GM21619 (cell line): Measurements from ENCODE around the gene TRMT44.
"Not testable (repeated sequence)": the region's sequence is repeated elsewhere in the genome, so short reads cannot be mapped to it uniquely, and the experiment has no call there.

ENCODE experiments used
- ATAC-seq: cut with Tn5 transposase; IDR thresholded peaks from one replicate; pipeline ENCODE4 v1.9.1; 2021; ENCODE audit not compliant: unreplicated experiment

TRMT44 gene

DNA sequence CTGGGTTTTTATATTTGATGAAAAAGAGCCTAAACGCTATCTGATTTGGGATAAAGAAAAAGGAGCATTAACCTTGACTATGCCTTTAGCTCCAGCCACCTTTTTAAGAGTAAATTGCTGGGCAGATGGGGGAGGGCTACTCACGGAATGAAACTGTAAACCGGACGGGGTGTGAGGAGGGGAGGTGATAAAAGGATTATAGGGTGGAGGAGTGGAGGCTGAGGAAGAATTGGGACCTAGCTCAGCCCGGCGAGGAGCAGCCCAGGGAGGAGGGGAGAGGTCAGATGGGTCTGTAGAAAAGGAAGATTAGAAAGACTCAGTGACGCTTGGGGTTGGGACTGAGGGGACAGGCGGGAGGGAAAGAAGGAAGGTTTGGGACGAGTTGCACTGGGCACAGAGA is 46.1 kb downstream of the TRMT44 start:
- ATAC-seq = not testable (repeated sequence)

DNA sequence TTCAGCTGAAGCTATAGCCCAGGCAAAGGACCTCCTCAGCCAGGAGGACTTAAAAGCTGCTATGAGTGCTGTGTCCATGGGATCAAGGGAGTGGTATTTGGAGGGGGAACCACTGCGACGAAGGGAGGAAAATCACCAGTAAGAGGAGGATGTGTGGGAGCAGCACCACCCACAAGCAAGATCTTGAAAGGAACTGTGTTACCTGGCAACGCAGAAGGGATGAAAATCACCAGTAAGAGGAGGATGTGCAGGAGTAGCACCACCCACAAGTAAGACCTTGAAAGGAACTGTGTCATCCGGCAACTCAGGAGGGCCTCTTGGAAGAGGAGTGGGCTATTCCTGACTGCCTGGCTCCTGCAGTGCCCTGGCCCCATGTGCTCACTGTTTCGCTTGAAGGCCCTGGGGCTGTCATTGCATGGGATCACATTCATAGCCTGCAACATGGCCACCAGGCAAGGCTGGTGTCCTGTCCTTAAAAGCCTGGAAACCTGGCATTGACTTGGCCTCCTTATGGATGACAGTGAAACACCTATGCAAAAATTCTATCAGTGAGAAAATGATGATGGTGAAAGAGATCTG is 48.3 kb downstream of the TRMT44 start:
- no peak for ATAC-seq

DNA sequence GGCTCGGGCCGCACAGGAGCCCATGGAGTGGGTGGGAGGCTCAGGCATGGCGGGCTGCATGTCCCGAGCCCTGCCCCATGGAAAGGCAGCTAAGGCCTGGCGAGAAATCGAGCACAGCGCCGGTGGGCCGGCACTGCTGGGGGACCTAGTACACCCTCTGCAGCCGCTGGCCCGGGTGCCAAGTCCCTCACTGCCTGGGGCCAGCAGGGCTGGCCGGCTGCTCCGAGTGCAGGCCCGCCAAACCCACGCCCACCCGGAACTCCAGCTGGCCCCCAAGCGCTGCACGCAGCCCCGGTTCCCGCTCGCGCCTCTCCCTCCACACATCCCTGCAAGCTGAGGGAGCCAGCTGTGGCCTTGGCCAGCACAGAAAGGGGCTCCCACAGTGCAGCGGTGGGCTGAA is 50.9 kb downstream of the TRMT44 start:
- ATAC-seq = not testable (repeated sequence)

DNA sequence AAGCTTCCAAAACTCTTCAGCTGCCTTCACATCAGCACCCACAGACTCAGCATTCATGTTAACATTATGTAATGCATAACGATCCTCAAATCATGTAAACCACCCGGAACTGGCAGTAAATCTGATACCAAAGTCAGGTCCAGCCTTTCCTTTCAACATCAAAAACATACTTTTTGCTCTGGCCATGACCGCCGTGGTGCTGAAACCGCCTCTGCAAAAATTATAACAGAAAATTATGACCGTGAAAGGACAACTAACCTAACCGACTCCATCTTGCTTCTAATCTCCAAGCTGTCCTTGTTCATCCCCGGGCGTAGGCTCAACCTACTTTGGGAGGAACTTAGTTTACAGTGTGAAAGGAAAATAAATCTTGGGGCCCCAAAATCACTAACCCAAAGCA is 51.6 kb downstream of the TRMT44 start:
- no peak for ATAC-seq

DNA sequence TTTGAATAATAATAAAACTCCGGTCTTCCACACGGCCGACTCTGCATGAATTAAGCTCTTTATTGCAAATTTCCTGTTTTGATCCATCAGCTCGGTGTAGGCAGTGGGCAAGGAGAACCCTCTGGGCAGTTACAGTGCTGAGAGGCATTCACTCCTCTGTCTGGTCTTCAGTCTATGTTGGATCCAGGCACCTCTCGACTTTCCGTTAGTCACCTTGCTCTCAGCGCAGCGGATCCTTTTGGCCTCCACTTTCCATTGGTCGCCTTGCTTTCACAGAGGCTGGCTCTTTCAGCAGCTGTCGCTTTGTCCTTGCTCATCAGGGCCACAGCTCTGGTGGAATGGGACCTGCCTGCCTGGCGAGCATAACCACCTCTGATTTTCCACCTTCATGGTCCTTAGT is 52.9 kb downstream of the TRMT44 start:
- ATAC-seq = no peak

DNA sequence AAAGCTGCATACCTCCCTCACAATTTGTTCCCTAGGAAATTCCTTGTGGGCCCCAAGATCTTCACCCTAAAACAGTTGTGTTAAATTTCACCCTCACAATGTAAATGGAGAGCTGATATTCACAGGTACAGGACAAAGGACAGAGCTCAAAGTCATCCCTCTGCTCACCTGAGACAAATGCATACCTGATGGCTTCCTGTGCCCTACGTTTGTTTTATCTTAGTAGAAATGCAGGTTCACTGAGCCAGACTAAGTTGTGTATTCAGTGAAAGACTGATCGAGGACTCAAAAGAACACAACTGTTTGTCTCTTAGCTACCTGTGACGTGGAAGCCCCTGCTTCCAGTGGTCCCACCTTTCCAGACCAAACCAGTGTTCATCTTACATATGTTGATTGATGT is 53.6 kb downstream of the TRMT44 start:
- no peak for ATAC-seq

DNA sequence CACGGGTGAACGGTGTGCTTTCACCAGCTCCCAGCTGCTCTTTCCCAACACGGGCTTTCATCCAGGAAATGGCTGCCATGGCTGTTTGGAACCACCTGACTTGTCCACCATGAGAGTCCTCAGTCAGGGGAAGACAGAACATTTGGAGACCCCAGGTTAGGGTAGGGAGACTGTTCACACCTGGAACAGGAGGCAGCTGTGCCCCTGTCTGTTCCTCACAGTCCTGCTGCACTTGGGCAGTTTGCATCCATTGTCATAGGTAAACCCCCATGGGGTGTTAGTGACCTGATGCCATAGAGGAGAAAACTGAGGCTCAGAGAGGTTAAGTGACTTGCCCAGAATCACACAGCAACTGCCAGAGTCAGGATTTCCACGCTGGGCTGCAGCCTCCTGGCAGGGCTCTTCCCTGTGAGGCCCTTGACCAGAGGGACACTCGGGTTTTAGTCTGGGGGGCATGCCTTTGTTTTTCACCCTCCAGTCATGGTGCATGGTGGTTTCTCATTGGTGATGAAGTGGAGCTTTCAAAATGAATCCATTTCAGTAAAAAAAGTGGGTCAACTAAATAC is 54.5 kb downstream of the TRMT44 start:
- no peak for ATAC-seq

DNA sequence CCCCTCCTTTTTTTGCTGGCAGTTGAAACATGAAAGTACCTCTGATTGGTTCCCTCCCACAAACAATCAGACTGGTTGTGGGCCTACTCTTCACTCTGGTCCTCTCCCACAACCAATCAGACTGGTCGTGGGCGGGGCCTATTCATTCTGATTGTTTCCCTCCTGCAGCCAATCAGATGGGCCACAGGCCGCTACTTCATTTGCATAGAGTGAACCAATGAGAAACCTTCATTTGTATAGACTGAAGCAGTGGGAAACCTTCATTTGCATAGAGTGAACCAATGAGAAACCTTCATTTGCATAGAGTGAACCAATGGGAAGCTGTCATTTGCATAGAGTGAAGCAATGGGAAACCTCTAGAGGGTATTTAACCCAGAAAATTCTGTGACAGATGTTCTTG is 55.2 kb downstream of the TRMT44 start:
- no peak for ATAC-seq

DNA sequence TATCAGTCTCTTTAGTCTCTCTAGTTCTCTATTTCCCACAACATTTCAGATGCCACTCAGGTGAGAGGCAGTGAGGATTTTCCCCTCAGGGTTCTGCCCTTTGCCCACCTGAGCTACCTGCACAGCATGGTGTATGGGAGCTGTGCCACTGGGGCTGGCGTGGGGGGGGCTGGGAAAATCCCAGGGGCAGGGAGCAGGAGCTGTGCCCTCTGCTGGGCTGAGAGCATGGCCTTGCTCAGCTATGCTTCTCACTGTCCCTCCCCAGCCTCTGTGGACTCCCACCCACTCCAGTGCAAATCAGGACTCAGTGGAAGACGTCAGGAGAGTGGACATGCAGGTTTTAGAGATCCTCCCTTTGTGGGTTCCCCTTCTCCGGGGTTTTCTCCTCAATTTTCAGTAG is 57.2 kb downstream of the TRMT44 start:
- ATAC-seq = no peak

DNA sequence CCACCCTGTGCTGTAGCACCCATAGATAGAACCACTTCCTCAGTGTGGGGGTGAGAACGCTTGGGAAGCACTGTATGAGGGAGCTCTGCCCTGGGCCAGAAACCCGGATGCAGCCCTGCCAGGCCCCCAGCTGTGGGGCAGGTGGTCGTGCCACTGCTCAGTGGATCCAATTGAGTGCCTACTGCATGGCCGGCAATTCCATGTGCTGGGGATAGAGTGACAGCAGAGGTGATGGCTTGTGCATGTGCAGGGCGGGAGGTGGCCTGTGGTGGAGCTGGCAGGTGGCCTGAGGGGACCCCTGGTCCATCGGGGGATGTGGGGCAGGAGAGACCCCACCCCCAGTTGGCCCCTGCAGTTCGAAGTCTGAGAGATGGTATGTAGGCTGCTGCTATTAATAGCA is 60.4 kb downstream of the TRMT44 start:
- ATAC-seq = no peak

DNA sequence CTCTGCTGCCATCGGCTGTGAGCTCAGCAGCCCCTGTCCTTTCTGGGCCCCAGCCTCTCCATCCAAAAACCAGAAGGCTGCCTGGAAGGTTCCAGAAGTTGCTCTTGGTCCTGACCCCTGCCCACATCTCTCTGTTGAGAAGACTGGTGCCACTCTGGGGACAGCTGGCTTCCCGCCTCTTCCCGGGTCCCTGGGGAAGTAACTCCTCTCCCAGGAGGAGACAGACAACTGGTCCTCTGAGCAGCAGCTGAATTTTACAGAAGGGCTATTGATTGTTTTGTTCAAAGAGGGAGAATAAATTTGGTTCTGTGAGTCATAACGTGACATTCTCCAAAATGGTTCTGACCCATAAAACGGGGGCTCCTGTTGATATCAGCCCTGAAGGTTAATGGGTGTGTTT is 61.2 kb downstream of the TRMT44 start:
- no peak for ATAC-seq

DNA sequence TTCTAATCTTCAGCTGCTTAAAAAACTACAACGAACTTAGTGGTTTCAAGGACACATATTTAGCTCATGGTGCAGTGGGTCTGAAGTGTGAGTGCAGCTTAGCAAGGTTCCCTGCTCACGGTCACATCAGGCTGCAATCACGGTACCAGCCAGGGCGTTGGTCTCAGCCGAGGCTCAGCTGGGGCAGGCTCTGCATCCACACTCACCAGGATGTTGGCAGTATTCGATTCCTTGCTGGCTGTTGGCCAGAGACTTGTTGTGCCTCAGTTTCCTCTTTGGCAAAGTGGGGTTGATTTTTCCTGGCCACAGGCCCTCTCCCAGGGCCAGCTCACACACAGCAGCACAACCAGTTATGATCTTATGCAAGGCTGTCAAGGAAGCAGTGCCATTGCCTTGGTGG is 61.8 kb downstream of the TRMT44 start:
- no peak for ATAC-seq

DNA sequence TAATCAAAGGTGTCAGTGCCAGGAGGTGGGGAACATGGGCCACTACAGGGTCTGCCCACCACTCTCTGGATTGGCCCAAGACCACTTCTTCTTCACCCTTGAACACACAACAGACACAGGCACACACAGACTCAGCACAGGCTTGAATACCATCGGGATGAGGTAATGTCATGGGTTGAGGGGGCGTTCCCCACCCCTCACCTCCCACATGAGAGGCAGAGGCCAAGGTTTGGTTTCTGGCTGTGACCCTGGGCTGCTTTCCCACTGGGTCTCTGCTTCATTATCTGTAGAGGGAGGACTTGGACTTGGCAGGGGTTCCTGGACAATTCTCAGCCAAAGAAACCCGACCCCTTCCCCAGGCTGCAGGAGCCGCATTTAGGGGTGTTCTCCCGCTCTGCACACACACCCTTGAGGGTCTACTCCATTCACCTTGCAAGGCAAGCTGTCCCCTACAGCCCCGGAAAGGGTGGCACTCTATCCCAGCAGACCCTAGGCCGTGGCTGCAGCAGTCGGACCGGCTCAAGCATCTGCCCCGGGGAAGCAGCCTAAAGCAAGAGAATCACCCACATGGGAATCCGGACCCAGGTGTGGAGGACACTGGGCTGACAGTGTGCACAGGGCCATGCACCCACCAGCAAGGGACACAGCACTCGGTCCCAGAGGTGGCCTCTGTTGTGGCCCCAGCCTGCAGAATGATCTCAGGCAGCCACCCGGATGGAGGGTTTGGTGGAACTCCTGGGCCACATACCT is 62.4 kb downstream of the TRMT44 start:
- ATAC-seq = no peak

DNA sequence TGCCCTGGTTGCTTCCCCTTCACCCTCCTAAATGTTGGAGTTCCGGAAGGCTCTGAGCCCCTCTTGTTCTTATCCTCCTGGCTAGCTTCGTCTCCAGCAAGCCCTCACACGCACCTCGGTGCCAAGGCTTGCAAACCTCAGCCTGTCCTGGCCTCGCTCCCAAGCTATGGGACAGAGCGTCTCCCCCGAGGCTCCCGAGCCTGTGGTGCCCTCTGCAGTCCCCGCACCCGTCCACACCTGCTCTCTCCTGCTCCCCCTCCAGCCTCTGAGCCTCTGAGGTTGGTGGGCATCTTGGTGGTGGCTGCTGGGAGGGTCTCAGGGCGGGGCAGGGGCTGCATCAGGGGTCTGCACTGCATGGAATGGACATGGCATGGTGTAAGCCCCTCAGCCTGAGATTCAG is 63.2 kb downstream of the TRMT44 start:
- no peak for ATAC-seq

DNA sequence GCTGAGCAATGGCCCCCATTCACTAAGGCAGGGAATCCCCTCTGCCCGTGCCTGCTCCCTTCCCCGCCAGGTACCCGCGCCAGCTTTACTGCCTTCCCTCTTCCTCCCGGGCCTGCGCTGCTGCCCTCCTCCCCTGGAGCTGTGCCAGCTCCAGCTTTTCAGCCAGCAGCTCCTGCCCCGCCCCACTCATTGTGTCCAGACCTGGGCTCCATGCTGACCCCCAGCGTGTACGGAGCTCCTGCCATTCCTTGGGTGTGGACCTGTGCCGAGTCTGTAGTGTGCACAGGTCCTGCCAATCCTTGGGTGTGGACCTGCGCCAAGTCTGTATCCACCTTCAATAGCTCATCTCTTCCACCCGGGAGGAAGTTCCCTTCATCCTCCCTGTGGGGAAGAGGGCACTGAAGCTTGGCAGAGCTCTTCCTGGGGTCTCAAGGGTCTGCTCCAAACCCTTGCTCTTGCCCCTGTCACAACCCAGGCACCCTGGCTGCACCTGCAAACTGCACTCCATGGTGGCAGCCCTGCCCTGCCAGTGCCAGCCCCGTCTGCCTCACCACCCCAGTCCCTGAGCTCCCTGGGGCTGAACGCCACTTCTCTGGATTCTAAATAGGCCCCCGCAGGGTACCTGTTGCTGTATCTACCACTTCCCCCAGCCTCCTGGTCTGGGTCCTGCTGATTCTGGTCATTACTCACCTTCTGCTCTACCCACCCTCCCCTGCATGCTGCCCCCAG is 63.9 kb downstream of the TRMT44 start:
- no peak for ATAC-seq

DNA sequence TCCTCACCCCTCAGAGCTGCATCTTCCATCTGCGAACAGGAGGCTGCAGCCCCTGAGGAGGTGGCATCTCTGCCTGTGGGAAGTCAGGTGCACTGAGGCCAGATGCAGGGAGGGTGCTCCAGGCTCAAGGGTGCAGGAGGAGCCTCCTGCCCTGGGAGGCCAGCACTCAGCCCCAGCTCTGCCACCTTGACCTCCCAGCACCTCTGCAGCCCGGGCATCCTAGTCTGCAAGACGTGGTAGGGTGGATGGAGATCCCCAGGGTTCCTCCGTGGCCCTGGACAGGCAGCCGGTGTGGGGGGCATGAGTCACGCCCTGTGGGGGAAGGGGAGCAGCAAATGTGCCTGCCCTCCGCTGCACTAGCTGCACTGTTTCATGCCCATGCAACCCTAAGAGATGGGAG is 64.7 kb downstream of the TRMT44 start:
- ATAC-seq = no peak

DNA sequence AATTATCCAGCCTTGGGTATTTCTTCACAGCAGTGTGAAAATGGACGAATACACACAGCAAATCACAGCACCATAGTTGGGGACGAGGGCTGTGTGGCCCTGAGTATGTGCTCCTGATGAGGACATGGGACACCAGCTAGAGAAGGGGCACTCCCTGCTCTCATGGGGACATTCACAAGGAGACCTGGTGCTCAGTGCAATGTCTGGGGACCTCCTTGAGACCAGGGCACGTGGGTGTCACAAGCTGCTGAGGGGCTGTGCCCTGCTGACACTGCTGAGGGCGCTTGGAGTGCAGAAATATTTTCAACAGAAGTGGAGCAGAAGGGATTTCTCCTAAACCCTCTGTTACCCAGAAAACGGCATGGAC is 65.4 kb downstream of the TRMT44 start:
- ATAC-seq = no peak

DNA sequence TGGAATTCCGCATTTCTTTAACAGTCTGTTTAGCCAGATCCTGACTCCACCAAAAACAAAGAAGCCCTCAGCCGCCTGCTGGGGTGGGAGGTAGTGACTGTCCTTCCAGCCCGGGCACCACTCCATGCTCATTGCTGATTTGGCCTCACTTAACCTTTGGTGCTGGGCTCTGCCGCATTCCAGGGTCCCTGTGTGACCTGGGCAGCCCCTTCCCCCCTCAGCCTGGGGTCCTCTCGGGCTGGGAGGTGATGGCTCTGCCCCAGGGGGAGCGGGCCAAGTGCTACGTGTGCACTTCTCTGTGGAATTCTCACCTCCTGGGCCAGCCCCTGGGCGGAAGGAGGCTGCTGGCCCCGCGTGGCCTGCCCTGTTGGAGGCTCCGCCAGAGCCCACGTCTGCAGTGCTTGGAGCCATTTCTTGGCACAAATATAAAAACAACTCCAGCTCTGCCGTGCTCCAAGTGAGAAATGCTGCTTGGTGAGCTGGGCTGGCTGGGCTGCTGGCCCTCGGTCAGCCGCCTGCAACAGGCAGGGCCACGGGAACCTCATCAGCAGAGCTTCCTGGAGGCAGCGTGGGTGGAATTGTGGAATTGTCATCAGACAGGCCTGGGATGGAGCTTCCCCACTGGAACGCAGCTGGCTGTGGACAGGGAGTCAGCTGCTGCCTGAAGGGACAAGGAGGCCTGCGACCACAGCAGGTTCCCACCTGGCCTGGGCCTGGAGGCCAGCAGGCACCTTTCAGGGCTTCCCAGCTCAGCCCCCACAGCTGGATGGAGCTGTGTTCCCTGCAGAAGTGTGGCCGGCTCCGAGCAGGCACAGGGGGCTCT is 66.0 kb downstream of the TRMT44 start:
- ATAC-seq = no peak

DNA sequence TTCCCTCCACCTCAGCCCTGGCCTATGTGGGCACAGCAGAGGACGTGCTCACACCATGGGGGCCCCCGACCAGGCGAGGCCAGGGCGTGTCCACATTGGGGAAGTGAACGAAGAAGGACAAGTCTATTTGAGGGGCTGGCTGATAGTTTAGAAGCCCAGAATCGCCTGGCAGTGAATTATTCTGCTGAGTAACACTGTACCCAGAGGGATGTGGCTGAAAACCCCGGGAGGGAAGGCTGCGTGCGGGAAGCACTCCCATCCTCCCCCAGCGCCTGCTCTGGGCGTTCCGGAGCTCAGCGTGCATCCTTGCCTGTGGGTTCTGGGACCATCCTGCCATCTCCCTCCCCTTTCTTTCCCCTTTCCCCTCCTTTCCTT is 66.6 kb downstream of the TRMT44 start:
- ATAC-seq = no peak

DNA sequence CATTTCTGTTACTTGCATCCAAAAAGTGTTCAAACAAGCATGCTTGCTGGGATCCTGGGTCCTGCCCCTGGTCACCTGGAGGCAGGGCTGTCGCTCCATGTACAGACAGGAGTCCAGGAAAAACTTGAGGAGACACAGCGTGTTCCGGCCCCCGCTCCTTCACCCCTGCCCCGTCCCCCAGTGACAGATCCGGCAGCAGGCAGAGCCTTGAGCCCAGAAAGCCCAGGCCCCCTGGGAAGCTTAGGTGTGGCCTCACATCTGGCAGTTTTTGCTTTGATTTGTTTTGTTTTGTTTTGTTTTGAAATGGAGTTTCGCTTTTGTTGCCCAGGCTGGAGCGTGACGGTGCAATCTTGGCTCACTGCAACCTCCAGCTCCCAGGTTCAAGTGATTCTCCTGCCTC is 67.0 kb downstream of the TRMT44 start:
- no peak for ATAC-seq

DNA sequence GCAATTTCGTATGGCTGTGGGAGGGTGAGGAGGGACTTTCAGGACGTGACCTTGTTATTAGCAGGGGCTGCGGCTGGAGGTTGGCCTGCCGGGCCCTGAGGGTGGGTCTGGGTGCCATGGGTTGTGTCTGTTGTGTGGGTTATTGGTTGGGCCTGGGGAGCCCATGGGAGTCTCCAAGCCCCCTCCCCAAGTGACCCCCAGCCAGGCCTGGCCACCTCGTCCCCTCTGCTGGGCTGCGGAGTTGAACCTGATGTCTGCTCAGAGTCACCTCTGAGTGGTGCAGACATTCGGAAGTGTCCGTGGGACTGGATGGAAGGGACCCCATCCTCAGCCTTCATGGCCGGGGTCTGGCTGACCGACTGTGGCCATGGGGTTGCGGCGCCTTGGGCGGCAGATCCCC is 67.7 kb downstream of the TRMT44 start:
- no peak for ATAC-seq
